Muscle layer of colon (tissue), 2 donors: ENCODE results near the gene NDUFS1.
"Not testable (repeated sequence)": the region's sequence is repeated elsewhere in the genome, so short reads cannot be mapped to it uniquely, and the experiment has no call there.

Experiments used
- H3K27ac ChIP-seq: one replicate; pipeline ENCODE4 v1.7.0; 2013; ENCODE audit warnings: low read depth, mild to moderate bottlenecking, low read length, moderate library complexity
- H3K27me3 ChIP-seq, 2 donors: one replicate each; pipeline ENCODE4 v1.7.0; 2013; ENCODE audit warnings: low read length in 2 of 2, mild to moderate bottlenecking in 2 of 2; ENCODE audit not compliant: insufficient read depth in 2 of 2, control insufficient read depth in 1 of 2
- H3K36me3 ChIP-seq: one replicate; pipeline ENCODE4 v1.7.0; 2013; ENCODE audit warnings: mild to moderate bottlenecking, low read length; ENCODE audit not compliant: insufficient read depth
- H3K4me1 ChIP-seq: one replicate; pipeline ENCODE4 v1.7.0; 2013; ENCODE audit warnings: mild to moderate bottlenecking, low read length; ENCODE audit not compliant: insufficient read depth
- H3K4me3 ChIP-seq, 2 donors: one replicate each; pipeline ENCODE4 v1.7.0; 2013; ENCODE audit warnings: low read length in 2 of 2, low read depth in 1 of 2, mild to moderate bottlenecking in 1 of 2, moderate library complexity in 1 of 2
- H3K9ac ChIP-seq: one replicate; pipeline ENCODE4 v1.7.0; 2013; ENCODE audit warnings: low read length
- H3K9me3 ChIP-seq: one replicate; pipeline ENCODE4 v1.7.0; 2013; ENCODE audit warnings: mild to moderate bottlenecking, low read length
- donor health status: abdominal sarcoma.
- donor health status: Adenocarcinoma of cecum.

NDUFS1 gene

DNA sequence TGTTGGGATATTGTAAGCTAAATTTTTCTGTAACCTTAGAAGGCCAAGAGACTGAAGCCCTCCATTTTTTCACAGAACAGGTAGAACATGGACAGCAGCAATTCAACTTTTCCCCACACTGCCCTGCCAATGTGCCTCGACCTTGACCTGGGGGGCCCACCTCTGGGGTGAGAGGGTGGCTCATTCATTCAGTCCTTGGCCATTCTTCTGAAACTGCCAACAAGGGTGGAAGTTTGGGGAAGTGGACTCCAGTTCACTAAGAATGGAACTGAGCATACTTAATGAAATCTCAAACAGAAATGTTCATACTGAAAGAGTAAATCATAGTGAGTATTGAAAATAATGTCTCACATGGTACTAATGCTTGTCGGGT lies 1.5 kb upstream of the NDUFS1 start:
- peak overlapping the region in 1 of 2 donors; percentile 86 for H3K4me3 ChIP-seq
- H3K27ac ChIP-seq: no peak overlapping the region
- H3K9me3 ChIP-seq: no peaks in the 10 kb centered on the region
- H3K4me1 ChIP-seq: peaks cover 20% of the 10 kb centered on the region
- no peaks in the 10 kb centered on the region for H3K27me3 ChIP-seq
- peaks cover 30% of the 10 kb centered on the region for H3K36me3 ChIP-seq
- peak overlapping the region; percentile 56 for H3K9ac ChIP-seq

DNA sequence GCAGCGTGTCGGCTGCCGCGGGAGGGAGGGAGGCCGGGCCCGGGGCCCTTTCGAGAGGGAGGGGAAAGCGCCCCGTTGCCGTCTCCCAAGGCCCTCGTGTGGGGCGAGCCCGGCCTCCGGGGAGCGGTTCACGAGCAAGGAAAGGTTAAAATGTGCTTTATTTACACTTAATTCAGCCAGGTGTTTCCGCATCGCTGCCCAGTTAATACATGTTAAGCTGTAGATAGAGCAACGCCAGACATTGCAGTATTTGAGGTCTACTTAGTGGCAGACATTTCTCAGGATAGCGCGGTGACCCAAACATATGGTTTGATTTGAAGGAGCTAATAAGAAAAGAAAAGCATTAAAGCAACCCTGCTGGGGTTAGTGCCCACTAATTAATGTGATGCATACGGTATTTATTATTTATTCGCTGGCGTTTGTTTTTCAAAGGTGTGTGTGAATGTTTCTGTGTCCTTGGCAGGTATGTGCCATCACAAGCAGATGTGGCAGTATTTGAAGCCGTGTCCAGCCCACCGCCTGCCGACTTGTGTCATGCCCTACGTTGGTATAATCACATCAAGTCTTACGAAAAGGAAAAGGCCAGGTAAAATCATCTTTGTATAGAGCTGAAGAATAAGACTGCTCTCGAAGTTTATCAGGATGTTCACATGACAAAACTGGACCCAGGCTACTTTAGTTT lies 1.0 kb upstream of the NDUFS1 start:
- H3K27ac ChIP-seq: peak overlapping the region; percentile 89
- H3K36me3 ChIP-seq: peaks cover 30% of the 10 kb centered on the region
- H3K27me3 ChIP-seq: no peaks in the 10 kb centered on the region
- H3K4me3 ChIP-seq: peak overlapping the region; percentile 86 to 95
- H3K4me1 ChIP-seq: peaks cover 20% of the 10 kb centered on the region
- no peaks in the 10 kb centered on the region for H3K9me3 ChIP-seq
- peak overlapping the region; percentile 56 for H3K9ac ChIP-seq

GRCh38 chr2:206158563-206159345 lies 490 bp downstream of the NDUFS1 start:
- Histone ChIP-seq H3K27me3 (no peaks in the 10 kb centered on the region), H3K4me3 (peak overlapping the region; percentile 86 to 95), H3K4me1 (peaks cover 20% of the 10 kb centered on the region), H3K27ac (peak overlapping the region; percentile 89), H3K9me3 (no peaks in the 10 kb centered on the region), H3K36me3 (peaks cover 30% of the 10 kb centered on the region), H3K9ac (peak overlapping the region; percentile 90)

DNA sequence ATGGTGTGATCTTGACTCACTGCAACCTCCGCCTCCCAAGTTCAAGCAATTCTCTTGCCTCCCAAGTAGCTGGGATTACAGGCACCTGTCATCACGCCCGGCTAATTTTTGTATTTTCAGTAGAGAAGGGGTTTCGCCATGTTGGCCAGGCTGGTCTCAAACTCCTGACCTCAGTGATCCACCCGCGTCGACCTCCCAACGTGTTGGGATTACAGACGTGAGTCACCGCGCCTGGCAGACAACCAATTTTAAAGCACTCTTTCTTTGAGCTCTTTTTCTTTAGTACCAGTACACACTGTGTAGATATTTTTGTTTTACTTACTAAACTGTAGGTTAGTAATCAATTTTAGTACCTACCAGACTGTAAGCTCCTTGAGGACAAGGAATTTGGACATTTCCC lies 2.2 kb downstream of the NDUFS1 start:
- Histone ChIP-seq H3K4me3 (peak overlapping the region in 1 of 2 donors; percentile 86), H3K36me3 (peaks cover 15% of the 10 kb centered on the region), H3K4me1 (peaks cover 20% of the 10 kb centered on the region)
- not testable (repeated sequence) for H3K27me3 ChIP-seq, H3K9ac ChIP-seq, H3K9me3 ChIP-seq, H3K27ac ChIP-seq

- H3K36me3 ChIP-seq: peaks cover 15% of the 10 kb centered on the region
Observed at GRCh38 chr2:206154197-206154596, 5.0 kb downstream of the NDUFS1 start.

DNA sequence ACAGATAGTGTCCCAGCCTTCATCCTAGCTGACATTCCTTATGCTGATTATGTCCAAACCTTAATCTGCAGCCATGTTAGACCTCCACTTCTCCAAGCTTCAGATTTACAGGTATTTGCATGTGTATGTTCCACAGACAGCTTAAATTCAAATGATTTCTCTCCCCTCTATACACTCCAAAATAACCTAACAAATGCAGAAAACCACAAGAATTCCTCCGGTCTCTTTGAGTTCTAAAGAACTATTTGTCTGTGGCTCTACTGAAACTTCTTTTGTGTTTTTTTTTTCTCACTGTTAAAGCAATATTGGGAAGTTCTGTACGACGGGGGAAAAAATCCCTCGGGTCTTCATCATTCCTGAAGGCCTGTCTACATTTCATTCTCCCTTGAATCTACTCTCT lies 8.6 kb downstream of the NDUFS1 start:
- Histone ChIP-seq H3K4me1 (no peaks in the 10 kb centered on the region), H3K27me3 (no peaks in the 10 kb centered on the region), H3K9ac (no peak overlapping the region), H3K9me3 (no peaks in the 10 kb centered on the region), H3K36me3 (peaks cover 42% of the 10 kb centered on the region), H3K4me3 (no peak overlapping the region), H3K27ac (no peak overlapping the region)

More at GRCh38 chr2:206154197-206154596, 5.0 kb downstream of the NDUFS1 start:
- Histone ChIP-seq H3K27ac (no peak overlapping the region), H3K9ac (no peak overlapping the region), H3K4me3 (no peak overlapping the region), H3K27me3 (no peaks in the 10 kb centered on the region), H3K4me1 (peaks cover 12% of the 10 kb centered on the region), H3K9me3 (no peaks in the 10 kb centered on the region)

DNA sequence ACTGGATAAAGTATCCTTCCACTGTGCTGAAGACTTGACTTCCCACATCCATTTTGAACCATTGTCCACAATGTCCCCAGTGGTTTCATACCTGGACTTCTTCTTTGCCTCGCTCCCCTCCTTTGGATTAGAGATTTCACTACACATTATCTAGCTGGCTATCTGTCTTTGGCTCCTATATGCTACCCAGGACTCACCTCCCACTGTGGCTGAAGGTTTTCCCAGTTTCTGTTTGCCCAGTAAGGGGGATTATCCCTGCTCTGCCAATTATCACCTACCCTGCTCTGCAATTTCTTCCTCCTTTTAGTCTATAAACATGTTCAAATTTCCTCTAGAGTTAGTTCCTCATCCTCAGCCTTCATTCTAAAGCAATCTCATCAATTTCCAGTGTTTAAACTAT lies 9.1 kb downstream of the NDUFS1 start:
- Histone ChIP-seq H3K36me3 (peaks cover 47% of the 10 kb centered on the region), H3K27me3 (no peaks in the 10 kb centered on the region), H3K9ac (no peak overlapping the region), H3K9me3 (no peaks in the 10 kb centered on the region), H3K4me3 (no peak overlapping the region), H3K27ac (no peak overlapping the region), H3K4me1 (no peaks in the 10 kb centered on the region)

DNA sequence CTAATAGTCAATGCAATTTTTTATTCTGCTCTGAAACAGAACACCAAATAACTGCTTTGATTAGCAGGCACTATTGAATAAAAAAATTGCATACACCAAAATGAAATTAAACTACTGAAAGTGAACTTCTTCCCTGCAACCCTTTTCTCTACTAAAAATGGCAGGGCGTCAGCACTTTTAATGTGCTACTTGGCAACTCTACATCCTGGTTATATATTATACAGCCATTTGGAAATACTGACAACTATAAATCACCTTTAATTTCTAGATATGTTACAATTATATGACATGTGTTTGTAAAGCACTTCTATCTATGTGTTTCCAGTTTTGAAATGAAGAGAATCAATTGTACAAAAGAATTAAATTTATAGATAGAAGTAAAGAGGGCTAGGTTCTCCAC lies 9.9 kb downstream of the NDUFS1 start:
- Histone ChIP-seq H3K27me3 (no peaks in the 10 kb centered on the region), H3K9me3 (no peaks in the 10 kb centered on the region), H3K27ac (no peak overlapping the region), H3K36me3 (peaks cover 55% of the 10 kb centered on the region), H3K9ac (no peak overlapping the region), H3K4me3 (no peak overlapping the region), H3K4me1 (no peaks in the 10 kb centered on the region)

GRCh38 chr2:206145665-206146064 lies 13.6 kb downstream of the NDUFS1 start:
- no peaks in the 10 kb centered on the region for H3K4me1 ChIP-seq
- no peak overlapping the region for H3K27ac ChIP-seq
- no peak overlapping the region for H3K4me3 ChIP-seq
- H3K36me3 ChIP-seq: peaks cover 69% of the 10 kb centered on the region
- H3K9me3 ChIP-seq: no peaks in the 10 kb centered on the region
- H3K27me3 ChIP-seq: no peaks in the 10 kb centered on the region
- H3K9ac ChIP-seq: no peak overlapping the region

GRCh38 chr2:206144383-206144782 lies 14.9 kb downstream of the NDUFS1 start:
- H3K9me3 ChIP-seq: no peaks in the 10 kb centered on the region
- no peaks in the 10 kb centered on the region for H3K27me3 ChIP-seq
- H3K9ac ChIP-seq: no peak overlapping the region
- H3K4me1 ChIP-seq: no peaks in the 10 kb centered on the region
- H3K27ac ChIP-seq: no peak overlapping the region
- no peak overlapping the region for H3K4me3 ChIP-seq
- peaks cover 61% of the 10 kb centered on the region for H3K36me3 ChIP-seq

- H3K4me1 ChIP-seq: no peaks in the 10 kb centered on the region
- no peaks in the 10 kb centered on the region for H3K9me3 ChIP-seq
- H3K4me3 ChIP-seq: no peak overlapping the region
- H3K27ac ChIP-seq: no peak overlapping the region
- H3K9ac ChIP-seq: no peak overlapping the region
- H3K36me3 ChIP-seq: peaks cover 60% of the 10 kb centered on the region
- H3K27me3 ChIP-seq: no peaks in the 10 kb centered on the region
Observed at GRCh38 chr2:206143451-206143850, 15.8 kb downstream of the NDUFS1 start.
